Stimulated activated CD4-positive, alpha-beta T cell treated with anti-CD3 and anti-CD28 coated beads, Interleukin-1b, Interleukin-23, amount 100 ng/mL, for 4 hours (primary cell): ENCODE data around the gene PTPN2.
"Not testable (repeated sequence)": the region's sequence is repeated elsewhere in the genome, so short reads cannot be mapped to it uniquely, and the experiment has no call there.

Source experiments
- DNase-seq, 2 donors: peaks; one replicate each; pipeline ENCODE4 v3.0.0-alpha.2; 2020; ENCODE audit warnings: low read depth in 2 of 2

Gene PTPN2

GRCh38 chr18:12891561-12891960, 7.5 kb upstream of the PTPN2 start:
- no peak for DNase-seq

DNA sequence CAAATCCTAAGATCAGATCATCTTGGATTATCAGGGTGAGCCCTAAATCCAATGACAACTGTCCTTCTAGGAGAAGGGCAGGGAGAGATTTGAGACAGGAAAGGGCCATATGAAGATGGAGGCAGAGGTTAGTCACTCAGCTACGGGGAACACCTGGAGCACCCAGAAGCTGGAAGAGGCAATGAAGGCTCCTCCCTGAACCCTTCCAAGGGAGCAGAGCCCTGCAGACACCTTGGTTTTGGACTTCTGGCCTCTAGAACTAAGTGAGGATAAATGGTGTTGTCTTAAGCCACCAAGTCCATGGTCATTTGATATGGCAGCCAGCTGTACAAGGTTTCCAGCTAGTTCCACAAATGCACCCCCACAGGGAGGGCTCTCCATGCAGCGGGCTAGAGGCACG, 6.9 kb upstream of the PTPN2 start:
- DNase-seq, result no peak

DNA sequence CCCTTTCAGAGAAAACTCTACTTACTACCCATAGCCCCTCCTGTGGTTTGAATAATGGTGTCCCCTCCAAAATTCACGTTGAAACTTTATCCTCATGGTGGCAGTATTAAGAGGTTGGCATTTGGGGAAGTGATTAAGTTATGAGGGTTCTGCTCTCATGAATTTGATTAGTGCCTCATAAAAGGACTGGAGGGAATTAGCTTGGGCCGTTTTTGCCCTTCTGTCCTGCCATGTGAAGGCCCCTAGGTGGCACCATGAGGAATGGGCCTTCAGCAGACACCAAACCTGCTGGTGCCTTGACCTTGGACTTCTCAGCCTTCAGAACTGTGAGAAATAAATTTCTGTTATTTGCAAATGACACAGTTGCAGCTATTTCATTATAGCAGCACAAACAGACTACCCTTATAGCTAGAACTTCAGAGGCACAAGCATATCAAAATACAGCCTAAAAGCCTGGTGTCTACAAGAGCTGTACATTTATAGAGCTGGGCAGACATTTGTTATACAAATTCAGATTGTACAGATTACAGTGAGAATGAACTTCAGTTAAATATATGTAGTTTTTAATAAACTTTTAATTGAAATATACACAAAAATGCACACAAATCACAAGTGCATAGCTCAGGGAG, 2.6 kb upstream of the PTPN2 start:
- no peak for DNase-seq

DNA sequence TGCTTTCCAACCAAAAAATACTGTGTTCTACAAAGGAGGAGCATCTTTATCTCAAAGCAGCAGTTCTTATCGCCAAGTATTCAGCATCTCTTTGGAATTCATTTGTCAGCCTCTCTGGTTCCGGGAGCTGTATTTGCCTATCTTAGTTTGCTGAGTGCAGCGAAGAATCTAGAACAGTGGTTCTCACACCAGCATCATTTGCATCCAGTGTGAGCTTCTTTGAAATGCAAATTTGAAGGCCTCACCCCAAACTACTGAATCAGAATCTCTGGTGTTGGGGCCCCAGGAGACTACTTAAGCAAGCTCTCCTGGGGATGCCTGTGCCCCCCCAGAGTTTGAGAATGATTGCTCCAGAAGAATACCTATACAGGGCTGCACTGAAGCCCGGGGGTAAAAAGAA, 1.5 kb upstream of the PTPN2 start:
- no peak for DNase-seq

GRCh38 chr18:12884406-12885323, 628 bp upstream of the PTPN2 start:
- no peak for DNase-seq

GRCh38 chr18:12883372-12883683, 709 bp downstream of the PTPN2 start:
- DNase-seq, result no peak

DNA sequence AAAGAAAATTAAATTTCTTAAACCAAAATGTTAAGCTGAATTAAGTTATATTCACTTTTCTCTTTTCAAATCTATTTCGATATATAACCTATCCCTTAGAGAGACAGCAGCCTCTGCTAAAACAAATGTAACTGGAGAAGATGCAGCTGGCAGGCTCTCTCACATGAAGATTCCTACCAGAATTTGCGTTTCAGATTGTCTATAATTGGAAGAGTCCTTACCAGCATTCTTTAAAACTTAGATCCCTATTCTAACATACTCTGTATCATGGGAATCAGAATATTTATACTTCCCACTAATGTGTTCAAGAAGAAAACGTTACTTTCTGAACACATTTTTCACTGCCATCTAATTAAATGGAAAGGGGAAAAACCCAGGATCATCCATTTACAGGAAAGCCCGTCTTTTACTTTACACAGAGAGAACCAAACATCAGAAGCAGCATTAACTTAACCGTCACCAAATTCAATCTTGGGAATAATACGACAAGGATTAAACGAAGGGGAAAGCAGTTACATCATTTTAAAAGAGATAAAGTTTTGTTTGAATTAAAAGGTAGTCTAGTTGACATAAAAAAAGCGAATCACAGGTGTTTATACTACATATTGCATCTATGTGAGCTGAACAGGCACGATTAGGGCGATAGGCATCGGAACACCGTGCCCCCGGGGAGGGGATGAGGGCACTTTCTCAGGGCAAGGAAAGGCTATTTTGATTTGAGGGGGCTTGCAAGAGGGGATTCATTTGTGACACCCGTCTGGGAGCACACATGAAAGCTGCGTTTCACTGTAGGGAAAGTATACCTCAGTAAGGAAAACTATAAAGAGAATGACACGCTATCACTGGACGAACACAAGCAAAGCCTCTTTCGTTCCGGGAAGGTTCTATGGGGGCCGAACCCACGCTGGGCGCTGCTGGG, 1.3 kb downstream of the PTPN2 start:
- DNase-seq, result no peak

- DNase-seq, result no peak
These were observed 3.5 kb downstream of the PTPN2 start for GRCh38 chr18:12880541-12880910.

DNA sequence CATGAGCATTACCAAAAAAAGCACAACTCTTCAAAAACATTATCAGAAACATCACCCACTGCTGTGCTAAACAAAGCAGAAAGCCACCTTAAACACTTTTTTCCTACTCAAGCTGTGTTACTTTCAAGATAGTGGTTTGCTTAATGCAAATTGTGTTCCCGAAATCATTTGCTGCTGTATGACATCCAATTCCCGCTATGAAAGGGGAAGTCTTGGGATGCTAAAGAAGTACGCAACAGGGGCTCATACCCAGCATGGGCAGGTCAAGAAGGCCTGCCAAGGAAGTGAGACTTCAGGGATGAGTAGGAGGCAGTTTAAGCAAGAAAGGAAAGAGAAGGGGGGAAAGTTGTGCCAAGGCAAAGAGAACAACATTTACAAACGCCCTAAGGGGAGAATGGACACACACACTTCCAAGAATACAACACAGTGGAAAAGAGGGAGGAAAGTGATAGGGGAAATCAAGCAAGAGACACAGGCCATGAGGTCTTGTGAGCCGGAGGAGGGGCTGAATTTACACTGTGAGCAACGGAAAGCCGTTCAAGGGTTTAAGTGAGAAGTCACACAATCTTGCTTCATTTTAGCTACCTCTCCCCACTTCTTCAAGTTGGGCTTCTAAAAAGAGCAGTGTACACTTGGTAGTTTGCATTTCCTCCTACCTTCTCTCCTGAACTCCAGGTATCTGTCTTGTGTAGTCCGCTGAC, 4.0 kb downstream of the PTPN2 start:
- DNase-seq, result no peak

GRCh38 chr18:12874992-12875391, 9.0 kb downstream of the PTPN2 start:
- DNase-seq, result not testable (repeated sequence)

- DNase-seq, result not testable (repeated sequence)
These were observed 10.0 kb downstream of the PTPN2 start for GRCh38 chr18:12873961-12874567.

DNA sequence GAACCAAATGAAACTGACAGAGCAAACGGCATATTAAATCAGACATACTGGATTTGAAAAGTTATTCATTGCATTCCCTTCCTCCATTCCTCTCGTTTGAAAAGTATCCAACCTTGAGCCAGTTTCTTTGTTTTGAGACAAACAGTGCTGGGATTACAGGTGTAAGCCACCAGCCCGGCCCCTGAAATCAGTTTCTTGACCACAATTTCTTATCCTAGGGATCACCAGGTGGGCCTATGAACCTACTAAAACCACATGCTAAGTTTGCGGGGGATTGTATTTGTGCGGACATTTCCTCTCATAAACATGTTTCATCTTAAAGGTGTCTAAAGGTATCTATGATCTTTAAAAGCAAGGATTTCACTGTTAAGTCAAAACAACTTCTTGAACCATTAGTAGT, 11.6 kb downstream of the PTPN2 start:
- no peak for DNase-seq

DNA sequence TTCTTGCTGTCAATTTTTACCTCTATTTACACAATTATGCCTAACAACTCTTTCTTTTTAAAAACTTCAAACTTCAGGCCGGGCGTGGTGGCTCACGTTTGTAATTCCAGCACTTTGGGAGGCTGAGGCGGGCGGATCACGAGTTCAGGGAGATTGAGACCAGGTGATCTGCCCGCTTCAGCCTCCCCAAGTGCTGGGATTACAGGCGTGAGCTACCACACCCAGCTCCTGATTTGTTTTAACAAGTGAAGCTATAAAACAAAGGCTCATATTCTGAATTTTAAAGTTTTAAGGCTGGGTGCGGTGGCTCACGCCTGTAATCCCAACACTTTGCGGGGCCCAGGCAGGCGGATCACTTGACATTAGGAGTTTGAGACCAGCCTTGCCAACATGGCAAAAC, 15.5 kb downstream of the PTPN2 start:
- DNase-seq, result no peak

GRCh38 chr18:12867441-12868123, 16.5 kb downstream of the PTPN2 start:
- no peak for DNase-seq

GRCh38 chr18:12863687-12864216, 20.3 kb downstream of the PTPN2 start:
- DNase-seq, result no peak

DNA sequence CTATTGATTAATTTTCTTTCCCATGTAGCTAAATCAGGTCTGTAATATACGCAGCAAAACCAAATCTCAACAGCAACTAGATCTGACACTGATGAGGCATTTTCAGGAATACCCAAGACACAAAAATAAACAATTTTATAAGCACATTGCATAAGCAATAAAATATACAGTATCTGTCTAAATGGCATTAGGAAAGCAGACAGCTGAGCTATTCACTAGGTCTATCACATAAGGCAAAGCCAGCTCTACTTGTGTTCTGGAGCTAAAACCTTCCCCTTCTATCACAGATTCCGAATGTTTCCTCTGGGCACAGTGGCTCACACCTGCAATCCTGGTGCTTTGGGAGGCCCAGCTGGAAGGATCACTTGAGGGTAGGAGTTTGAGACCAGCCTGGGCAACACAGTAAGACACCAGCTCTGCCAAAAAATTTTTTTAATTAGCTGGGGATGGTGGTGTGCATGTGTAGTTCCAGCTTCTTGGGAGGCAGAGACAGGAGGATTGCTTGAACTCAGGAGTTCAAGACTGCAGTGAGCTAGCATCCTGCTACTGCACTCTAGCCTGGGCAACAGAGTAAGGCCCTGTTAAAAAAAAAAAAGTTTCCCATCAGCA, 21.1 kb downstream of the PTPN2 start:
- DNase-seq, result no peak

DNA sequence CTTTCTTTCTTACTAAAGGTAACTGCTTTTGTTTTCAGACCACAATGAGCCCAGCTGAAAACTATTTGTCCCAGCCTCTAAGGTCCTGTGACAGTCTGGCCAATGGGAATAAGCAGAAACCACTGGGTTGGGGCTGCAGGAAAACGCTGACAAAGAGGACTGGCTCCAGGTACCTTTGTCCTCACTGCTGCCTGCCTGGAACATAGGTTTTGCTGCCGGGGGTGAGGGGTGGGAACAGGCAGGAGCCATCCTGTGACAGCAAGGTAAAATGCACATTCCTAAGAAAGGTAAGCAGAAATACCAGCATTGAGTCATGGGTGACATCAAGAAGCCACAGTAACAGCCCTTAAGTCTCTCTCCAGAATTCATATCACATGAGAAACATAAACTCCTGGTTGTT, 21.6 kb downstream of the PTPN2 start:
- DNase-seq, result no peak

- DNase-seq, result no peak
These were observed 22.4 kb downstream of the PTPN2 start for GRCh38 chr18:12861637-12862036.

- DNase-seq, result no peak
These were observed 23.5 kb downstream of the PTPN2 start for GRCh38 chr18:12860530-12860929.

GRCh38 chr18:12858991-12859390, 25.0 kb downstream of the PTPN2 start:
- no peak for DNase-seq
